Osteoblast (primary cell): ENCODE results near the gene CES4A. TPM values are rescaled to one million over a fixed set of nuclear protein-coding genes. Genes with fewer than 3 reads are reported as not detected.

Source experiments
- DNase-seq: peaks from one replicate; pipeline ENCODE4 v3.0.0; 2011; ENCODE audit warnings: low spot score, mixed read lengths; ENCODE audit not compliant: insufficient read length; ENCODE audit errors: missing footprints
- H2AFZ ChIP-seq: 2 replicates; pipeline ENCODE4 v1.6.0; 2011; ENCODE audit warnings: mild to moderate bottlenecking, low read length
- H3K27ac ChIP-seq: 2 replicates; pipeline ENCODE4 v1.5.1; 2011; ENCODE audit warnings: mild to moderate bottlenecking, low read depth, low read length, moderate library complexity
- H3K27me3 ChIP-seq: 2 replicates; pipeline ENCODE4 v1.6.0; 2012; ENCODE audit warnings: mild to moderate bottlenecking, control low read depth, inconsistent platforms, low read length, moderate library complexity; ENCODE audit not compliant: insufficient read depth
- H3K36me3 ChIP-seq: 2 replicates; pipeline ENCODE4 v1.5.1; 2011; ENCODE audit warnings: mild to moderate bottlenecking, low read length, control low read depth, moderate library complexity; ENCODE audit not compliant: insufficient read depth
- H3K4me1 ChIP-seq: 2 replicates; pipeline ENCODE4 v1.5.1; 2011; ENCODE audit warnings: mild to moderate bottlenecking, low read length, control low read depth, moderate library complexity; ENCODE audit not compliant: insufficient read depth
- H3K4me2 ChIP-seq: 2 replicates; pipeline ENCODE4 v1.6.0; 2011; ENCODE audit warnings: mild to moderate bottlenecking, low read length; ENCODE audit not compliant: insufficient read depth
- H3K4me3 ChIP-seq: fragments of 200-600 bp; sonication (generic); 3 replicates; pipeline ENCODE4 v1.5.1; 2012; ENCODE audit warnings: mild to moderate bottlenecking, low read length, inconsistent platforms; ENCODE audit not compliant: insufficient read depth
- H3K79me2 ChIP-seq: 2 replicates; pipeline ENCODE4 v1.6.0; 2012; ENCODE audit warnings: mild to moderate bottlenecking, low read length, control low read depth, inconsistent platforms; ENCODE audit not compliant: insufficient read depth
- H3K9me3 ChIP-seq: 2 replicates; pipeline ENCODE4 v1.5.1; 2011; ENCODE audit warnings: low read depth, low read length, control low read depth
- H4K20me1 ChIP-seq: 2 replicates; pipeline ENCODE4 v1.6.0; 2012; ENCODE audit warnings: mild to moderate bottlenecking, low read length, control low read depth; ENCODE audit not compliant: insufficient read depth
- total RNA-seq: library from RNA; depleted of rRNA; stranded (reverse); fragments of >200 nt; gene quantifications from 2 replicates; pipeline ENCODE4 v1.2.3, GENCODE V29; 2012
- TF ChIP-seq, protein P1 (sequence below): IDR thresholded peaks from 2 replicates; pipeline ENCODE4 v1.5.1; 2011; ENCODE audit warnings: mild to moderate bottlenecking, low read depth, low read length, moderate library complexity; ENCODE audit errors: extremely low read depth

Gene CES4A
- total RNA-seq, 1 donor: 1.8 TPM

DNA sequence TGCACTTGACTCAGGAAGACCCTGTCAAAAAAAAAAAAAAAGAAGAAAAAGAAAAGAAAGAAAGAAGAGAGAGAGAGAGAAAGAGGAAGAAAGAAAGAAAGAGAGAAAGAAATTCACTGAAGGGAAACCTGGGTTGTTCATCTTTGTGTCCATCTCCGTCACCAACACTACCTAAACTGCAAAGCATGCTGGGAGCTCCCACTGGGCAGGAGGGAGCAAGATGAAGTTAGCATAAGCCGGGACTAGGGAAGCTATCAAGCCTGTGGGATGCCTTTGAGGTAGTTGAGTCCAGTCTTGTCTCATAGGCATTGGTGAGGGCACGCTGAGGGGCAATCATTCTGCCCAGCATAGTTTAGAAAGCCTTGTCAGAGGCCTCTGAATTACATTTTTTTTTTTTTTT lies 32.9 kb downstream of the CES4A start:
- Histone ChIP-seq H3K27me3 (no peaks in the 10 kb centered on the region), H3K79me2 (no peaks in the 10 kb centered on the region), H2AFZ (no peak overlapping the region), H3K4me2 (no peak overlapping the region), H4K20me1 (no peaks in the 10 kb centered on the region), H3K27ac (no peak overlapping the region), H3K36me3 (no peaks in the 10 kb centered on the region), H3K4me3 (no peak overlapping the region), H3K9me3 (no peaks in the 10 kb centered on the region), H3K4me1 (peaks cover 18% of the 10 kb centered on the region)
- TF ChIP-seq, protein P1, sequence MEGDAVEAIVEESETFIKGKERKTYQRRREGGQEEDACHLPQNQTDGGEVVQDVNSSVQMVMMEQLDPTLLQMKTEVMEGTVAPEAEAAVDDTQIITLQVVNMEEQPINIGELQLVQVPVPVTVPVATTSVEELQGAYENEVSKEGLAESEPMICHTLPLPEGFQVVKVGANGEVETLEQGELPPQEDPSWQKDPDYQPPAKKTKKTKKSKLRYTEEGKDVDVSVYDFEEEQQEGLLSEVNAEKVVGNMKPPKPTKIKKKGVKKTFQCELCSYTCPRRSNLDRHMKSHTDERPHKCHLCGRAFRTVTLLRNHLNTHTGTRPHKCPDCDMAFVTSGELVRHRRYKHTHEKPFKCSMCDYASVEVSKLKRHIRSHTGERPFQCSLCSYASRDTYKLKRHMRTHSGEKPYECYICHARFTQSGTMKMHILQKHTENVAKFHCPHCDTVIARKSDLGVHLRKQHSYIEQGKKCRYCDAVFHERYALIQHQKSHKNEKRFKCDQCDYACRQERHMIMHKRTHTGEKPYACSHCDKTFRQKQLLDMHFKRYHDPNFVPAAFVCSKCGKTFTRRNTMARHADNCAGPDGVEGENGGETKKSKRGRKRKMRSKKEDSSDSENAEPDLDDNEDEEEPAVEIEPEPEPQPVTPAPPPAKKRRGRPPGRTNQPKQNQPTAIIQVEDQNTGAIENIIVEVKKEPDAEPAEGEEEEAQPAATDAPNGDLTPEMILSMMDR: no peak
- DNase-seq: no peak

DNA sequence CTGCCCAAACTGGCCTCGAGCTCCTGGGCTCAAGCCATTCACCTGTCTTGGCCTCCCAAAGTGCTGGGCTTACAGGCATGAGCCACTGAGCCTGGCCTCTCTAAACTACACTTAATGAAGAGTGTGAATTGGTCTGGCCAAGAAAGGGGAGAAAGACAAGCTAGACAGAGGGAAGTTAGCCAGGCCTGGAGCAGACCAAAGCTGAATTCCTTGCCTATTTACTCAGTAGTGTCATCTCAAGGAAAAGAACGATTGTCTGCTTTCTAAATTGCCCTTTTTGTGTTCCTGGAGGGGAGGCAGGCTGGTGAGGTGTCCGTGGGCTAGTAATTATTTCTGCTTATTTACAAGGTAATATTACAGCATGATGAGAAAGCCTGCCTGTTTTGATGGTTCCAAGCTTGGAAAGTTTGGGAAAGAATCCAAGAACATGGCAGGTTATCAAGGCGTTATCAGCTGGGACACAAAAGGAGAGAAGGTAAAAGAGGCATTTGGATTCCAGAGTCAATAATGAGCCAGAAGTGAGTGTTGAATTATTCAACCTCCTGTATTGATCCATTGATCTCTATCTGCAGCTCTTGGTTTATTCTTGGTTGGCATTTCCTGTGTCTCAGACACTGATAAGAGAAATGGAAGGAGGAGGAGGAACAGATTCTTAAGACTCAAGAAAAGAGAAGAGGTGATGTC lies 34.3 kb downstream of the CES4A start:
- H3K4me1 ChIP-seq: peaks cover 18% of the 10 kb centered on the region
- H3K9me3 ChIP-seq: no peaks in the 10 kb centered on the region
- H3K79me2 ChIP-seq: no peaks in the 10 kb centered on the region
- no peak for DNase-seq
- no peaks in the 10 kb centered on the region for H3K27me3 ChIP-seq
- TF ChIP-seq, protein P1: no peak
- H3K4me2 ChIP-seq: peak overlapping the region; percentile 54
- H2AFZ ChIP-seq: peak overlapping the region; percentile 72
- no peaks in the 10 kb centered on the region for H4K20me1 ChIP-seq
- no peak overlapping the region for H3K27ac ChIP-seq
- peak overlapping the region; percentile 2 for H3K4me3 ChIP-seq
- H3K36me3 ChIP-seq: no peaks in the 10 kb centered on the region

DNA sequence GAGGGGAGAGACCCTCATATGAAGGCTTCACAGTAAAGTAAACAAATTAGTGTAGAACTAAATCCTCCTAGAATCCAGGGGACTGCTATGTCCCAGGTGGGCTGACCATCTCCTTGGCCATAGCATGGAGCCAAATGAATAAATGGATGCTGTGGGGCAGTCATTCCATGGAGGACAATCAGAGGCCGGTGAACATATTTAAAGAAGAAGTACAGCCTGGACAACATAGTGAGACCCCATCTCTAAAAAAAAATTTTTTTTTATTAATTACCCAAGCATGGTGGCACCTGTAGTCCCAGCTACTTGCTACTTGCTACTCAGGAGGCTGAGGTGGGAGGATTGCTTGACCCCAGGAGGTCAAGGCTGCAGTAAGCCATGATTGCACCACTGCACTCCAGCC lies 35.3 kb downstream of the CES4A start:
- H3K4me2 ChIP-seq: no peak overlapping the region
- H3K27me3 ChIP-seq: no peaks in the 10 kb centered on the region
- no peaks in the 10 kb centered on the region for H3K36me3 ChIP-seq
- no peak overlapping the region for H3K4me3 ChIP-seq
- no peak overlapping the region for H3K27ac ChIP-seq
- H3K4me1 ChIP-seq: peaks cover 25% of the 10 kb centered on the region
- no peaks in the 10 kb centered on the region for H3K79me2 ChIP-seq
- no peaks in the 10 kb centered on the region for H4K20me1 ChIP-seq
- no peak overlapping the region for H2AFZ ChIP-seq
- TF ChIP-seq, protein P1: no peak
- H3K9me3 ChIP-seq: no peaks in the 10 kb centered on the region
- no peak for DNase-seq

DNA sequence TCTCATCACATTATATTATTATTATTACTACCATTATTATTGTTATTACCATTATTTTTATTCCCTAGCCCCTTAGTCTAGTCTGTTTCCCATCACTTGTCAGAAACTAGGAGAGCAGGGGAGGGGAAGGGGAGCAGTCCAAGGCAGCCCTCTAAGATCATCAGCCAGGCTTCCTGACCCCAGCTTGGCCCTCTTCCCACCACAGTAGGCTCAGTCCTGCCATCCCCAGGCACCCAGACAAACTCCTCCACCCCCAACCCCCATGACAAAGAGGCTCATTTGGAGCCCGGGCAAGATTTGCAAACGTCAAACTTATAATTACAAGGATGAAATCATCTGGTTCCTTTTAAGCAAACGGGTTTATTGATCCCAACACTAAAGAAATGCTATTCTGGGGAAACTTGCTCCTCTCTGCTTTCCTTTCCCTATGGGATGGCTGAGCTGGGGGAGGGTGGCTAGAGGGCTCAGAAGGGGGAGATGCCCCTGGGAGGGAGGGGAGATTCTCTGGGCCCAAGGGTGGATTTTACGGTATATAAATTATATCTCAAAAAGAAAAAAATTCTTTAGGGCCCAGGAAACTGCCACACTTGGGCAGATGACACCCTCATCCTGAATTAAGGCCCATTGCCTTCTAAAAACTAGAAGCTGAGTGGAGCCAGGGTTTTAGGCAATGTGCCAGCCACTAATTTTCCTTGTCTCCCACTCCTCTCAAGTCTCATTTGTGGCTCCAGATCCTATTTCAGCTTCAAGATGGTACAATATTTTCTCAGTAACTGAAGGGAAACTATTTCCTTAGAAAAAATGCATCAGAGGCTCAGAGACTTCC lies 36.2 kb downstream of the CES4A start:
- H3K4me2 ChIP-seq: no peak overlapping the region
- no peaks in the 10 kb centered on the region for H3K27me3 ChIP-seq
- TF ChIP-seq, protein P1: no peak
- H2AFZ ChIP-seq: no peak overlapping the region
- H3K79me2 ChIP-seq: peaks cover 3% of the 10 kb centered on the region
- no peak overlapping the region for H3K4me3 ChIP-seq
- no peaks in the 10 kb centered on the region for H3K36me3 ChIP-seq
- H3K4me1 ChIP-seq: peaks cover 25% of the 10 kb centered on the region
- no peaks in the 10 kb centered on the region for H3K9me3 ChIP-seq
- DNase-seq: no peak
- H3K27ac ChIP-seq: no peak overlapping the region
- H4K20me1 ChIP-seq: no peaks in the 10 kb centered on the region
